Measurements from ENCODE around the gene PRKCI.
"Not testable (repeated sequence)": the region's sequence is repeated elsewhere in the genome, so short reads cannot be mapped to it uniquely, and the experiment has no call there.

The PRKCI gene

GRCh38 chr3:170225166-170225565 lies 2.9 kb downstream of the PRKCI start:
- no peak for DNase-seq

- DNase-seq: no peak
These were observed 4.3 kb downstream of the PRKCI start for GRCh38 chr3:170226426-170226960.

GRCh38 chr3:170228093-170228766 lies 6.0 kb downstream of the PRKCI start:
- no peak for DNase-seq

GRCh38 chr3:170232266-170232665 lies 10.0 kb downstream of the PRKCI start:
- DNase-seq: no peak

- DNase-seq: no peak
These were observed 11.3 kb downstream of the PRKCI start for GRCh38 chr3:170233530-170233929.

- no peak for DNase-seq
These were observed 17.9 kb downstream of the PRKCI start for GRCh38 chr3:170240142-170240541.

- DNase-seq: no peak
These were observed 18.4 kb downstream of the PRKCI start for GRCh38 chr3:170240671-170241070.

- DNase-seq: no peak
These were observed 22.4 kb downstream of the PRKCI start for GRCh38 chr3:170244576-170244975.

GRCh38 chr3:170247875-170248274 lies 25.7 kb downstream of the PRKCI start:
- DNase-seq: no peak

- DNase-seq: no peak
These were observed 34.4 kb downstream of the PRKCI start for GRCh38 chr3:170256597-170256996.

GRCh38 chr3:170257145-170257544 lies 34.9 kb downstream of the PRKCI start:
- peak in 1 of 2 donors; percentile 17 for DNase-seq

GRCh38 chr3:170258105-170258487 lies 35.9 kb downstream of the PRKCI start:
- DNase-seq: no peak

- DNase-seq: no peak
These were observed 37.7 kb downstream of the PRKCI start for GRCh38 chr3:170259907-170260306.

GRCh38 chr3:170267793-170268192 lies 45.6 kb downstream of the PRKCI start:
- DNase-seq: no peak

GRCh38 chr3:170269673-170270254 lies 47.5 kb downstream of the PRKCI start:
- DNase-seq: not testable (repeated sequence)

- no peak for DNase-seq
These were observed 48.2 kb downstream of the PRKCI start for GRCh38 chr3:170270282-170270881.

- no peak for DNase-seq
These were observed 52.4 kb downstream of the PRKCI start for GRCh38 chr3:170274641-170275040.

GRCh38 chr3:170275832-170276231 lies 53.6 kb downstream of the PRKCI start:
- DNase-seq: no peak

- DNase-seq: not testable (repeated sequence)
These were observed 55.1 kb downstream of the PRKCI start for GRCh38 chr3:170277311-170277710.

GRCh38 chr3:170277833-170278580 lies 55.8 kb downstream of the PRKCI start:
- no peak for DNase-seq

- no peak for DNase-seq
These were observed 56.4 kb downstream of the PRKCI start for GRCh38 chr3:170278627-170279026.

GRCh38 chr3:170290194-170290593 lies 68.0 kb downstream of the PRKCI start:
- no peak for DNase-seq

- no peak for DNase-seq
These were observed 73.4 kb downstream of the PRKCI start for GRCh38 chr3:170295586-170295985.
